Nephron (organoid): ENCODE measurements around the gene CYTH4.
"Not testable (repeated sequence)": the region's sequence is repeated elsewhere in the genome, so short reads cannot be mapped to it uniquely, and the experiment has no call there.

Experiments
- H3K27ac Mint-ChIP-seq, 3 experiments: 2 replicates each; pipeline ENCODE4 v1.8.0; 2020; ENCODE audit warnings: mixed read lengths in 3 of 3, mild to moderate bottlenecking in 2 of 3, moderate library complexity in 1 of 3
- H3K27me3 Mint-ChIP-seq: 2 replicates; pipeline ENCODE4 v1.8.0; 2021; ENCODE audit warnings: low read depth, mild to moderate bottlenecking, moderate library complexity, mixed read lengths
- H3K36me3 Mint-ChIP-seq: 2 replicates; pipeline ENCODE4 v1.8.0; 2020; ENCODE audit warnings: low read depth, mixed read lengths
- H3K4me1 Mint-ChIP-seq: 2 replicates; pipeline ENCODE4 v1.8.0; 2020; ENCODE audit warnings: mixed read lengths
- H3K4me3 Mint-ChIP-seq, 3 experiments: 2 replicates each; pipeline ENCODE4 v1.8.0; 2020; ENCODE audit warnings: mild to moderate bottlenecking in 3 of 3, mixed read lengths in 3 of 3, moderate library complexity in 2 of 3
- H3K9me3 Mint-ChIP-seq: 2 replicates; pipeline ENCODE4 v1.8.0; 2020; ENCODE audit warnings: mixed read lengths
- CTCF ChIP-seq, 3 experiments: fragments of 200-600 bp; sonication (generic); IDR thresholded peaks; one replicate each; pipeline ENCODE4 v1.5.0; 2021; ENCODE audit warnings: antibody characterized with exemption in 3 of 3; ENCODE audit not compliant: unreplicated experiment in 3 of 3

CYTH4 gene

GRCh38 chr22:37248251-37248650 lies 34.1 kb upstream of the CYTH4 start:
- Mint-ChIP-seq H3K27me3 (peaks cover 26% of the 10 kb centered on the region), H3K9me3 (no peaks in the 10 kb centered on the region), H3K27ac (no peak overlapping the region), H3K4me3 (no peak overlapping the region), H3K36me3 (no peaks in the 10 kb centered on the region), H3K4me1 (no peaks in the 10 kb centered on the region)
- no peak for TF ChIP-seq CTCF (IDR thresholded peaks at IDR 0.05; ENCODE audit: unreplicated experiment in 3 of 3)

GRCh38 chr22:37249986-37250385 lies 32.3 kb upstream of the CYTH4 start:
- no peaks in the 10 kb centered on the region for H3K4me1 Mint-ChIP-seq
- H3K36me3 Mint-ChIP-seq: no peaks in the 10 kb centered on the region
- H3K9me3 Mint-ChIP-seq: no peaks in the 10 kb centered on the region
- peaks cover 20% of the 10 kb centered on the region for H3K27me3 Mint-ChIP-seq
- no peak for TF ChIP-seq CTCF (IDR thresholded peaks at IDR 0.05; ENCODE audit: unreplicated experiment in 3 of 3)
- H3K4me3 Mint-ChIP-seq: no peak overlapping the region
- H3K27ac Mint-ChIP-seq: no peak overlapping the region

GRCh38 chr22:37251836-37252235 lies 30.5 kb upstream of the CYTH4 start:
- H3K36me3 Mint-ChIP-seq, H3K4me1 Mint-ChIP-seq, H3K4me3 Mint-ChIP-seq, H3K27ac Mint-ChIP-seq, H3K9me3 Mint-ChIP-seq: not testable (repeated sequence)
- peaks cover 24% of the 10 kb centered on the region for H3K27me3 Mint-ChIP-seq

- Mint-ChIP-seq H3K27me3 (peaks cover 27% of the 10 kb centered on the region), H3K27ac (no peak overlapping the region), H3K9me3 (no peaks in the 10 kb centered on the region), H3K4me1 (no peaks in the 10 kb centered on the region), H3K4me3 (no peak overlapping the region), H3K36me3 (no peaks in the 10 kb centered on the region)
- TF ChIP-seq CTCF (IDR thresholded peaks at IDR 0.05; ENCODE audit: unreplicated experiment in 3 of 3): peak in 1 of 3 experiments; percentile 25
Observed at GRCh38 chr22:37253126-37253660, 29.1 kb upstream of the CYTH4 start.

GRCh38 chr22:37254209-37254866 lies 28.0 kb upstream of the CYTH4 start:
- no peak overlapping the region for H3K27ac Mint-ChIP-seq
- no peaks in the 10 kb centered on the region for H3K9me3 Mint-ChIP-seq
- TF ChIP-seq CTCF (IDR thresholded peaks at IDR 0.05; ENCODE audit: unreplicated experiment in 3 of 3): no peak
- no peak overlapping the region for H3K4me3 Mint-ChIP-seq
- peaks cover 28% of the 10 kb centered on the region for H3K27me3 Mint-ChIP-seq
- no peaks in the 10 kb centered on the region for H3K36me3 Mint-ChIP-seq
- peaks cover 4% of the 10 kb centered on the region for H3K4me1 Mint-ChIP-seq

GRCh38 chr22:37254867-37255233 lies 27.5 kb upstream of the CYTH4 start:
- no peak overlapping the region for H3K27ac Mint-ChIP-seq
- H3K27me3 Mint-ChIP-seq: peaks cover 33% of the 10 kb centered on the region
- TF ChIP-seq CTCF (IDR thresholded peaks at IDR 0.05; ENCODE audit: unreplicated experiment in 3 of 3): no peak
- no peaks in the 10 kb centered on the region for H3K9me3 Mint-ChIP-seq
- peaks cover 9% of the 10 kb centered on the region for H3K4me1 Mint-ChIP-seq
- H3K36me3 Mint-ChIP-seq: no peaks in the 10 kb centered on the region
- no peak overlapping the region for H3K4me3 Mint-ChIP-seq
